ENCODE results near the gene HPRT1.

Gene HPRT1

GRCh38 chrX:134543288-134543687 lies 83.3 kb downstream of the HPRT1 start:
- DNase-seq (ENCODE audit: low spot score): no peak

- DNase-seq (ENCODE audit: low spot score): no peak
These were observed 84.2 kb downstream of the HPRT1 start for GRCh38 chrX:134544135-134544512.

- no peak for DNase-seq (ENCODE audit: low spot score)
These were observed 84.7 kb downstream of the HPRT1 start for GRCh38 chrX:134544513-134545151.

DNA sequence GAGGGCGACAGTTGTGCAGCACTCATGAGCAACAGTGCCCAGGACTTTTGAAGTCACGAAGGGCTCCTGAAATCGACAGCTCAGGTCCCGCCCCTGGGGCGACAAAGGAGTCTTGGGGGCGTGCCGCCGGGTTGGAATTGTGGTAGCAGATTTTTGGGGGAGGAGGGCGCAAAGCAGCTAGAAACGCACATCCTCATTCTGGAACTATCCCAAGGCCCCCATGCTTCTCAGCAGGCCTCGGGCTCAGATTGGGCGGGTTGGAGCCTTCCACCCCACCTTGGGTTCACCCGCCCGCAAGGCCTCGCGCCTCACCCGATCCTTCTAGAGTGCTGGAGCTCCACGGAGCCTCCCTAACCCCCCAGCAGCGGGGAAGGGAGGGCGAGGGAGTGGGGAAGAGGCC lies 85.5 kb downstream of the HPRT1 start:
- DNase-seq (ENCODE audit: low spot score): no peak

DNA sequence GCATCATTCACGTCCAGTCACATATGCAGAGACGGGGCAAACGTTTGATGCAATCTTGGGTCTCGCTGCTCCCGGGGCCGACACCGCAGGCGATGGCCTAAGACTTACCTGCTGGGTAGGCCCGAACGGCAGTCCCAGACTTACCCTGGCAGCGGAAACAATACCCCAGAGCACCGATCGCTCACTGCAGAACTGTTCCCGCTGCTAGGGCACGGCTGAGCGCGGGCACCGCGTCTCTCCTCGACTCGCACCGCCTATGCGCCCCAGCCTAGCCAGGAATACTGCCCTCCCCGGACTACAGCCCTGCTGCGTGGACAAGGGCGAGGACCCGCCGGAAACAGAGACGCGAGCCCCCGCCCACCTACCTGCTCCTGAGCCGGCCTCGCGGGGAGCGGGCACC lies 86.2 kb downstream of the HPRT1 start:
- DNase-seq (ENCODE audit: low spot score): no peak

DNA sequence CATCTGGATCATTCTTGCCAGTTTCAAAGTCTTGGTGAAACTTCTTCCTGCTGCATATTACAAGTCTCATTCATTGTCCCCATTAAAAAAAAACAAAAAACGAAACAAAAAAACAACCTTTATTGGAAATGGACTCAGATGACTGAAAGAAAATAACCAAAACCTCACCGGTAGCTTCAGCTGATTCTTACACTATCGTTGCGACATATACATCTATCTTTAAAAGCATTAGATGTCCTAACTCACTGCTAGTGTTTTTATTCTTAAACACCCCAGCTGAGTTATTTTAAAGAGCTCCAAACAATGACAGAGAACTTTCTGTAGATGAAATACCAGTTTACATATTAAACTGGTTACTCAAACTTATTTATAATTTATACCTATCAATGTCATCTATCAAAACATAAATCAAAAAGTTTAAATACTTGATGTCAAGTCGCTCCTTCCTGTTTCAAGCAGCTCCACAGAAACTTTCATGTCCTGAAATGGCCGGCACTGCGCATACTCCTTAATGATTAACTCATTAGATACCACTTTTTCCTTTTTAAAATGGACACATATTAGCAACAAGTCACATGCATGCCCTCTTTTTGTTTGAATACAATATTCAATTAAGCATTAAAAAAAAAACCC lies 87.2 kb downstream of the HPRT1 start:
- no peak for DNase-seq (ENCODE audit: low spot score)

GRCh38 chrX:134548257-134549201 lies 88.6 kb downstream of the HPRT1 start:
- DNase-seq (ENCODE audit: low spot score): no peak
